ENCODE results near the gene COL5A3.

Gene COL5A3

DNA sequence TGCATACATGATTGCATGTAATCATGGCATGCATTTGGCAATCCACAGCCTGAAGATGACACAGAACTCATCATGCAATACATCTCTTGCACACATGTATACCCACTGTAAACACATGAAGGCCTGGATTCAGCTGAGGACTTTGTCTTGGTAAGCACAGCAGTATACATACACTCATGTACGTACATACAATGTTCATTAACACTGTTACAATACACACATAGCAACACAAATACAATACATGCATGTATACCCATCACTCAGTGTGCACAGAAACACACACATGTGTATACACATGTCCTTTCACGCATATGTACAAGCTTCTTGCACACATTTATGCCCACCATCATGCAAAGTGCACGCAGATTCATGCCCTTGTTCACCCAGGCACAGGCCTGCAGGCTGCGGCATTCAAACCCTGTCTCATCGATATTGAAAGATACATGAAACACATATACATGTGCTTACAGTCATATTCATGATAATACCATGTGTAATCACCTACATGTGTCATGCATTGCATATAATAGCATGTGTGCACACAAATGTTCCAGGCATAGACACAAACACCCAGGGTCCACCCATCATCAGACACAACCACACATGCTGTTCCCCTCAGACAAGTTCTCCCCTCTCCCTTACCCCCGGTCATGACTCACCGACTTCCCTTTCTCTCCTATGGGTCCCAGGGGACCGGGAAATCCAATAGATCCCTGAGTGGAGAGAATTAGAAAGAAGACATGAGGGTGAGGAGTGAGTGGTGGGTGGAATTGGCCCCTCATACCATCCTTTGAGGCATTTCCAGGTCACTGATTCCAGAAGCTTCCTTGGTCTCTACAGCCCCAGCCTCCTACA, 28.7 kb downstream of the COL5A3 start:
- no peak for DNase-seq
- no peaks in the 10 kb centered on the region for H3K4me1 ChIP-seq (ENCODE audit: control insufficient read depth, insufficient read depth, low read length, poor library complexity, severe bottlenecking)
- no peak overlapping the region for H3K4me3 ChIP-seq (ENCODE audit: insufficient read depth, low read depth, low read length, poor library complexity, severe bottlenecking)
- no peaks in the 10 kb centered on the region for H3K27me3 ChIP-seq (replicated peaks; ENCODE audit: control insufficient read depth, insufficient read depth, low read length, poor library complexity, severe bottlenecking)
- no peak overlapping the region for H3K27ac ChIP-seq (ENCODE audit: insufficient read depth, low read length, poor library complexity, severe bottlenecking)
- no peaks in the 10 kb centered on the region for H3K9me3 ChIP-seq (ENCODE audit: control insufficient read depth, low read length)
- H3K36me3 ChIP-seq (ENCODE audit: control insufficient read depth, insufficient read depth, low read length): no peaks in the 10 kb centered on the region

DNA sequence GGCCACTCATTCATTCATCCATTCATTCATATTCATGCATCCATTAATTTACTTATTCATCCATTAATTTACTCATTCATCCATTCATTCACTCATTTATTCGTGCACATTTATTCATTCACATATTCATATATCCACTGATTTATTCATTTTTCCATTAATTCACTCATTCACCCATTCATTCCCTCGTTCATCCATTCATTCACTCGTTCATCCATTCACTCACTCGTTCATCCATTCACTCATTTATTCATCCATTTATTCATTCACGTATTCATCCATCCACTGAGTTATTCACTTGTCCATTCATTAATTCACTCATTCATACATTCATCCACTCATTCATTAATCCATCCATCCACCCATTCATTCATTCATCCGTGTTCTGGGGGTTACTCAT, 38.2 kb downstream of the COL5A3 start:
- no peak for DNase-seq
- Histone ChIP-seq H3K4me3 (ENCODE audit: insufficient read depth, low read depth, low read length, poor library complexity, severe bottlenecking) (no peak overlapping the region), H3K9me3 (ENCODE audit: control insufficient read depth, low read length) (no peaks in the 10 kb centered on the region), H3K27me3 (replicated peaks; ENCODE audit: control insufficient read depth, insufficient read depth, low read length, poor library complexity, severe bottlenecking) (peaks cover 2% of the 10 kb centered on the region), H3K27ac (ENCODE audit: insufficient read depth, low read length, poor library complexity, severe bottlenecking) (no peak overlapping the region), H3K36me3 (ENCODE audit: control insufficient read depth, insufficient read depth, low read length) (no peaks in the 10 kb centered on the region), H3K4me1 (ENCODE audit: control insufficient read depth, insufficient read depth, low read length, poor library complexity, severe bottlenecking) (no peaks in the 10 kb centered on the region)

DNA sequence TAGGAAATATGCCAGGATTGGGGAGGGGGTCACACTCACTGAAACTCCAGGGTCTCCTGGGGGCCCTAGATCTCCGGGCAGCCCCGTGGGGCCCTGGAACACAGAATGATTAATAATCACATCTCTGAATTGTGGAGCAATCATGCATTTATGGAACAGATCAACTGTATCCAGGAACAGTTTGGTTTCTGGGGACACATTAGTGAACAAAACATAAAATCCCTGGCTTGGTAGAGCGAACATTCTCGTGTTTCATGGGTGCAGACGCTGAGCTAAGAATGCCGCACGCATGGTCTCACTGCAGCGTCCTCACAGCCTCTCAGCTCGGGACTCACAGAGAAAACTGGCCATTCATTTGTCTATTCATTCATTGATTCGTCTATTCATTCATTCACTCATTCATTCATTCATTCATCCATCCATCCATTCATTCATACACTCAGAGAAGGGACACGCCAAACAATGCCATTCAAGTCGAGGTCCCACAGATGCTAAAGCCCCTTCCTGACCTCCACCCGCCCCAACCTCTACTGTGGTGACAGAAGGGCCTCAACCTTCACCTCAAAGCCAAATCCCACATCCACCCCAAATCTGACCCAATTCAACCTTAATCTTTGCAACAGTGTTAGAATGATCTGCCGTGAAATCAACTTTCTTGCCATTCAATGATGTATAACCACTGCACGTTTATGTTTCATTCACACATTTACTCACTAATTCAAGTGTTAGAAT, 39.0 kb downstream of the COL5A3 start:
- Histone ChIP-seq H3K27me3 (replicated peaks; ENCODE audit: control insufficient read depth, insufficient read depth, low read length, poor library complexity, severe bottlenecking) (peaks cover 3% of the 10 kb centered on the region), H3K27ac (ENCODE audit: insufficient read depth, low read length, poor library complexity, severe bottlenecking) (no peak overlapping the region), H3K36me3 (ENCODE audit: control insufficient read depth, insufficient read depth, low read length) (no peaks in the 10 kb centered on the region), H3K9me3 (ENCODE audit: control insufficient read depth, low read length) (no peaks in the 10 kb centered on the region), H3K4me1 (ENCODE audit: control insufficient read depth, insufficient read depth, low read length, poor library complexity, severe bottlenecking) (no peaks in the 10 kb centered on the region), H3K4me3 (ENCODE audit: insufficient read depth, low read depth, low read length, poor library complexity, severe bottlenecking) (no peak overlapping the region)
- DNase-seq: no peak

DNA sequence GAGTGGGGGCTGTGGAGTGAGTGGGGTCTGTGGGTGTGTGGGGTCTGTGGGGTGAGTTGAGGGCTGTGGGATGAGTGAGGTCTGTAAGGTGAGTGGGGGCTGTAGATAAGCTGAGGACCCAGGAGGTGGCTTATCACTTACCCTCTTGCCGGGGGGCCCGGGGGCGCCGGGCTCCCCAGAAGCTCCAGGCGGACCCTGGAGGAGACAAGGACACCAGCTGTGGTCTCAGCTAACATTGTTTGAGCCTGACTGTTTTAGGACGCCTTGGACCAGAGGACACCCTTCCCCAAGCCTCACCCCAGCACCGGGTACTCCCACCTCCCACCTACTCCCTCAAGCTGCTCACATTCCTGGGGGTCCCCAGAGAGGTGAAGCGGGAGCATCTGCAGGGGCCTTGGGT, 39.8 kb downstream of the COL5A3 start:
- DNase-seq: no peak
- Histone ChIP-seq H3K4me3 (ENCODE audit: insufficient read depth, low read depth, low read length, poor library complexity, severe bottlenecking) (no peak overlapping the region), H3K36me3 (ENCODE audit: control insufficient read depth, insufficient read depth, low read length) (no peaks in the 10 kb centered on the region), H3K4me1 (ENCODE audit: control insufficient read depth, insufficient read depth, low read length, poor library complexity, severe bottlenecking) (no peaks in the 10 kb centered on the region), H3K9me3 (ENCODE audit: control insufficient read depth, low read length) (no peaks in the 10 kb centered on the region), H3K27ac (ENCODE audit: insufficient read depth, low read length, poor library complexity, severe bottlenecking) (no peak overlapping the region), H3K27me3 (replicated peaks; ENCODE audit: control insufficient read depth, insufficient read depth, low read length, poor library complexity, severe bottlenecking) (peaks cover 3% of the 10 kb centered on the region)

DNA sequence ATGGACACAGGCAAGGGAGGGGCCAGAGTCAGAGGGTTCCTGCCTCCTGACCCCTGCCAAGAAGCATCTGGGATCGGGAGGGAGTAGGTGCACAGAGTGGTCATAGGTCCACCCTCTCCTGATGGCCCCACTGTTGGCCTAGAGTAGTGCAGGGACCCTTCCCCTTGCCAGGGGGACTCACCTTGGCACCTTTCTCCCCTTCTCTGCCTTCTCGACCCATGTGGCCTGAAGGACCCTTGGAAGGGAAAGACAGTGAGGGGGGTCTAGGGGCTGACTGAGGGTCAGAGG, 40.7 kb downstream of the COL5A3 start:
- peaks cover 3% of the 10 kb centered on the region for H3K27me3 ChIP-seq (replicated peaks; ENCODE audit: control insufficient read depth, insufficient read depth, low read length, poor library complexity, severe bottlenecking)
- no peaks in the 10 kb centered on the region for H3K9me3 ChIP-seq (ENCODE audit: control insufficient read depth, low read length)
- no peak overlapping the region for H3K27ac ChIP-seq (ENCODE audit: insufficient read depth, low read length, poor library complexity, severe bottlenecking)
- no peaks in the 10 kb centered on the region for H3K4me1 ChIP-seq (ENCODE audit: control insufficient read depth, insufficient read depth, low read length, poor library complexity, severe bottlenecking)
- no peak overlapping the region for H3K4me3 ChIP-seq (ENCODE audit: insufficient read depth, low read depth, low read length, poor library complexity, severe bottlenecking)
- no peak for DNase-seq
- no peaks in the 10 kb centered on the region for H3K36me3 ChIP-seq (ENCODE audit: control insufficient read depth, insufficient read depth, low read length)

DNA sequence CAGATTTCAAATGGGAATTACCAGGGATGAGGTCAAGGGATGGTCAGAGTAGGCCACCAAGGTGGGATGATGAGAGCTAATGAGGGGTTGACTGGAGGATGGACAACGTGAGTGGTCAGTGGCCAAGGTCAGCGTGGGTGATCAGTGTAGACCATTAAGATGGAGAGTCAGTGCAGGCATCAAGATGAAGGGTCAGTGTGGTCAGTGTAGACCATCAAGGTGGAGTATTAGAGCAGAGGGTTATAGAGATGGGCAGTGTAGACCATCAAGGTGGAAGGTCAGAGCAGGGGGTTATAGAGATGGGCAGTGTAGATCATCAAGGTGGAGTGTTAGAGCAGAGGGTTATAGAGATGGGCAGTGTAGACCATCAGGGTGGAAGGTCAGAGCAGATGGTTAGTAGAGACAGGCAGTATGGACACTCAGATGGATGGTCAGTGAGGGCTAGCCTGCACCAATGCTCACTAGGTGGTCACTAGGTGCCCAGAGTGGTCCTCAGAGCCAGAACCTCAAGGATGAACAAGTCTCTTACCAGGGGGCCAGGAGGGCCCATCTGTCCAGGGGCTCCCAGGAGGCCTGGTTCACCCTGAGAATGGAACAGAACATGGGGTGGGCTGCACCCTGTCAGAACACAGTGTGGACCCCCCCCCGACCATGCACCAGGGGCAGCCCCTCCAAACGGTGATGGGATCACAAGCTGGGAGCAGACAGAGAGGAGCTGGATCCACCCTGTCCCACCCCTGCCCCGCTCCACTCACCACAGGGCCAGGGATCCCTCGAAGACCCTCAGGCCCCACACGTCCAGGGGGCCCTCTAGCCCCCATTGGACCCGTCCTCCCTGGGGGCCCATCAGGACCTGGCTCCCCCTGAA, 41.2 kb downstream of the COL5A3 start:
- Histone ChIP-seq H3K36me3 (ENCODE audit: control insufficient read depth, insufficient read depth, low read length) (no peaks in the 10 kb centered on the region), H3K4me3 (ENCODE audit: insufficient read depth, low read depth, low read length, poor library complexity, severe bottlenecking) (no peak overlapping the region), H3K9me3 (ENCODE audit: control insufficient read depth, low read length) (no peaks in the 10 kb centered on the region), H3K4me1 (ENCODE audit: control insufficient read depth, insufficient read depth, low read length, poor library complexity, severe bottlenecking) (no peaks in the 10 kb centered on the region), H3K27ac (ENCODE audit: insufficient read depth, low read length, poor library complexity, severe bottlenecking) (no peak overlapping the region), H3K27me3 (replicated peaks; ENCODE audit: control insufficient read depth, insufficient read depth, low read length, poor library complexity, severe bottlenecking) (peaks cover 3% of the 10 kb centered on the region)
- no peak for DNase-seq

DNA sequence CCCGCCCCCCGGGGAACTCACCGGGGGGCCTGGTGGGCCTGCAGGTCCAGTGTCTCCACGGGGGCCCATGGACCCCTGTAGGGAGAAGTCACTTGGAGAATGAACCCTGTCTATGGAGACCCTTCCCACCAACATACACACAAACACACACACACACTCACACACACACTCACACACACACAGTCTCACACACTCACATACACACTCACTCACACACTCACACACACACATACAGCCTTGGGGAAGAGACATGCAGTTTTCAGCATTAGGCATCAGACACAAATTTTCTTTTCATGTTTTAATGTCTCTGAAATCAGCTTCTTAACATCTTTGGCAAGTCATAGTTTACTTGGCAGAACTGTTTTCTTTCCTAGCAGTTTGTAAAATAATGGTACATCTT, 43.0 kb downstream of the COL5A3 start:
- Histone ChIP-seq H3K27me3 (replicated peaks; ENCODE audit: control insufficient read depth, insufficient read depth, low read length, poor library complexity, severe bottlenecking) (peaks cover 3% of the 10 kb centered on the region), H3K4me3 (ENCODE audit: insufficient read depth, low read depth, low read length, poor library complexity, severe bottlenecking) (no peak overlapping the region), H3K27ac (ENCODE audit: insufficient read depth, low read length, poor library complexity, severe bottlenecking) (no peak overlapping the region), H3K9me3 (ENCODE audit: control insufficient read depth, low read length) (no peaks in the 10 kb centered on the region), H3K4me1 (ENCODE audit: control insufficient read depth, insufficient read depth, low read length, poor library complexity, severe bottlenecking) (no peaks in the 10 kb centered on the region), H3K36me3 (ENCODE audit: control insufficient read depth, insufficient read depth, low read length) (no peaks in the 10 kb centered on the region)
- DNase-seq: no peak

DNA sequence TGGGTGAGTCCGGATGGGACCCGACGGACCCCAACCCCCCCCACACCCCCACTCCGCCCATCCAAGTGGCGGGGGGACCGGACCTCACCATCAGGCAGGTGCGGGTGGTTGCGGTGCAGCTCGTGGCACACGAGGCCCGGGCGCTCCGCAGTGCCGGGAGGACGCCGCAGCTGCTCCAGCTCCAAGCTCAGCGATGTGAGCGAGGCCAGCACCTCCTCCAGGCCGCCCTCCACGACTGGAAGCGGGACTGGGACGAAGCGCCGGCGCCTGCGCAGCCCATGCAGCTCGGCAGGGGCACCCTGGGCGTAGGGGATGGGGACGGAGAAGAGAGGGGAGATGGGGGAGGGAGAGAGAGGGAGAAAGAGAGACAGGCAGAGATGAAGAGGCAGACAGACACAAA, 43.9 kb downstream of the COL5A3 start:
- no peaks in the 10 kb centered on the region for H3K4me1 ChIP-seq (ENCODE audit: control insufficient read depth, insufficient read depth, low read length, poor library complexity, severe bottlenecking)
- no peak overlapping the region for H3K4me3 ChIP-seq (ENCODE audit: insufficient read depth, low read depth, low read length, poor library complexity, severe bottlenecking)
- no peak overlapping the region for H3K27ac ChIP-seq (ENCODE audit: insufficient read depth, low read length, poor library complexity, severe bottlenecking)
- peaks cover 3% of the 10 kb centered on the region for H3K27me3 ChIP-seq (replicated peaks; ENCODE audit: control insufficient read depth, insufficient read depth, low read length, poor library complexity, severe bottlenecking)
- H3K36me3 ChIP-seq (ENCODE audit: control insufficient read depth, insufficient read depth, low read length): no peaks in the 10 kb centered on the region
- H3K9me3 ChIP-seq (ENCODE audit: control insufficient read depth, low read length): no peaks in the 10 kb centered on the region
- DNase-seq: no peak

DNA sequence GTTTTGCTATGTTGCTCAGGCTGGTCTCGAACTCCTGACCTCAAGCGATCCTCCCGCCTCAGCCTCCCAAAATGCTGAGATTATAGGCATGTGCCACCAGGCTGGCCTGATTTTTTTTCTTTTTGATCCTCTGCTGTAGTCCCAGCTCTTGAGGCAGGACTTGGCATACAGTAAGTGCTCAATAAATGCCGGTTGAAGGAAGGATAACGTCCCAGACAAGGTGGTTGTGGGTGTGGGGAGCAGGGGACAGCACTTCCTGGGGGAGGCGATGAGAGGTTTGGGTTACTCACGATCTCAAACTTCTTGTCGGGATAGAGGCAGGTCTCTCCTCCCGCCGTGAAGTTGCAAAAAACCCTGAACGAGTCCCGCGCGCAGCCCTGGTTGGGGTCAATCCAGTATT, 44.3 kb downstream of the COL5A3 start:
- H3K4me1 ChIP-seq (ENCODE audit: control insufficient read depth, insufficient read depth, low read length, poor library complexity, severe bottlenecking): no peaks in the 10 kb centered on the region
- H3K27me3 ChIP-seq (replicated peaks; ENCODE audit: control insufficient read depth, insufficient read depth, low read length, poor library complexity, severe bottlenecking): peaks cover 3% of the 10 kb centered on the region
- no peak overlapping the region for H3K4me3 ChIP-seq (ENCODE audit: insufficient read depth, low read depth, low read length, poor library complexity, severe bottlenecking)
- no peak for DNase-seq
- no peaks in the 10 kb centered on the region for H3K9me3 ChIP-seq (ENCODE audit: control insufficient read depth, low read length)
- H3K36me3 ChIP-seq (ENCODE audit: control insufficient read depth, insufficient read depth, low read length): no peaks in the 10 kb centered on the region
- no peak overlapping the region for H3K27ac ChIP-seq (ENCODE audit: insufficient read depth, low read length, poor library complexity, severe bottlenecking)
